Anterior cingulate cortex (tissue), 58 donors: ENCODE data around the gene ZNF593.

Source experiments
- DNase-seq, 58 donors: peaks; one replicate each; lab custom pipeline; 2025; lab: John Stamatoyannopoulos, UW

Gene ZNF593

GRCh38 chr1:26191739-26192138, 22.0 kb downstream of the ZNF593 start:
- DNase-seq, result no peak

- DNase-seq, result no peak
These were observed 26.1 kb downstream of the ZNF593 start for GRCh38 chr1:26195805-26196204.

GRCh38 chr1:26197301-26197700, 27.6 kb downstream of the ZNF593 start:
- no peak for DNase-seq

GRCh38 chr1:26197813-26198212, 28.1 kb downstream of the ZNF593 start:
- no peak for DNase-seq

- DNase-seq, result no peak
These were observed 30.7 kb downstream of the ZNF593 start for GRCh38 chr1:26200413-26200812.

- DNase-seq, result no peak
These were observed 34.1 kb downstream of the ZNF593 start for GRCh38 chr1:26203642-26204318.

- no peak for DNase-seq
These were observed 40.6 kb downstream of the ZNF593 start for GRCh38 chr1:26210147-26210870.

- DNase-seq, result no peak
These were observed 43.0 kb downstream of the ZNF593 start for GRCh38 chr1:26212726-26213125.

GRCh38 chr1:26213335-26213905, 43.7 kb downstream of the ZNF593 start:
- DNase-seq, result no peak

GRCh38 chr1:26215246-26215645, 45.5 kb downstream of the ZNF593 start:
- no peak for DNase-seq

GRCh38 chr1:26218906-26219494, 49.3 kb downstream of the ZNF593 start:
- DNase-seq, result no peak
